PFSK-1 (cell line): ENCODE results near the gene CEP152.

Source experiments
- SIN3A ChIP-seq: IDR thresholded peaks from 2 replicates; pipeline ENCODE4 v1.6.1; 2012; ENCODE audit warnings: mild to moderate bottlenecking, low read length, moderate library complexity, borderline replicate concordance; ENCODE audit not compliant: insufficient read depth

CEP152 gene

DNA sequence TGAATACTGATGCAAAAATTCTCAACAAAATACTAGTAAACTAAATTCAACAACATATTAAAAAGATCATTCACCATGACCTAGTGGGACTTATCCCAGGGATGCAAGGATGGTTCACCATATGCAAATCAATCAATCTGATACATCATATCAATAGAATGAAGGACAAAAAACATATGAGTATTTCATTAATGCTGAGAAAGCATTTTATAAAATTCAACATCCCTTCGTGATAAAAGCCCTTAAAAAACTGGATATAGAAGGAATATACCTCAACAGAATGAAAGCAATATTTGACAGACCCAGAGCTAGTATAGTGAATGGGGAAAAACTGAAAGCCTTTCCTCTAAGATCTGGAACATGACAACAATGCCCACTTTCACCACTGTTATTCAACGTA is 122.4 kb downstream of the CEP152 start:
- no peak for TF ChIP-seq SIN3A
